ENCODE measurements around the gene TNFAIP8. TPM values are rescaled to one million over a fixed set of nuclear protein-coding genes. Genes with fewer than 3 reads are reported as not detected.

TNFAIP8 gene
- polyA plus RNA-seq, 1 of the 3 experiments (the other 2 are of a cell fraction), result 31.3 TPM

DNA sequence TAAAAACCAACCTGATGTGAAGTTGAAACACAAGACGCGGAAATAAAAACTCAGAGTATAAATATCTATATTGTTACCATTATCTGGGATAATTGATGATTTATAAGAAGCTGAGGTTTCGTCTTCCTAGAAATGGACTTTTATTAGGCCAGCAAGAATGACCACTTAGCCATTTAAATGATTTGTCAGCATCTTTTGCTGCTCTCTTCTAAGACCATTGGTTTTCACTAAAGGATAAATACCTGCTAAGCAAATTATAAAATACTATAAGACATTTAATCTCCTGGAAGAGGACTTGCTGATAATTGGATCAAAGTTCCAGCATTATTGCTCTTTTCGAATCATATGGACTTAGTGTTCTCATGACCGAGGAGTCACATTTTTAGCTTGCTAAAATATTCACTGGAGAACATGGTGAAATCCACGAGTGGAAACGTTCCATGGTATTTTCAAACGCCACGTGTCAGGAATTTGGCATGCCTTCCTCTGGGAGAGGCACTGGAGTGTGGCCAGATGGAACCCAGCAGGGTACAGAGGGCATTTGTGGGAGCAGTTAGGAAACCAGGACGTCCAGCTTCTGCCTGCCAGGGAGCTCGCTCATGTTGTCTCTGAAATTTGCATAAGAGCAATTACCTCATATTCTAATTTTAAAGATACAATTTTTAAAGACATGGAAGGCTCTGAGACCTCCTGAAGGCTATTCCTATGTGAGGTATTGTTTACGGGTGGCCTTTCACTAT, 43.1 kb downstream of the TNFAIP8 start:
- H2AFZ ChIP-seq (ENCODE audit: low read depth), result no peak overlapping the region
- H3K4me3 ChIP-seq (ENCODE audit: low read depth in 2 of 2, low read length in 1 of 2), result no peak overlapping the region
- ChIA-PET POLR2A (no interaction called here), CTCF (interaction anchor here (1.2 to 1.3 kb wide), 2 partner anchors 13 kb away, joined by 3 to 7 read pairs; no protein-coding TSS in a partner anchor)
- H3F3A ChIP-seq (replicated peaks; ENCODE audit: insufficient read depth), result peaks cover 39% of the 10 kb centered on the region
- no peak overlapping the region for H3K4me2 ChIP-seq
- H3K79me2 ChIP-seq (ENCODE audit: insufficient read depth), result peaks cover 18% of the 10 kb centered on the region; the same call in 1 of the 2 replicates
- no peaks in the 10 kb centered on the region for H4K20me1 ChIP-seq (ENCODE audit: insufficient read depth)
- 85% methylated on average over 12 of the region's 12 CpGs for WGBS (ENCODE audit: low lambda C conversion rate)
- TF ChIP-seq CHD2 (IDR thresholded peaks at IDR 0.05; ENCODE audit: low read length, partially characterized antibody) (no peak), NFIC (IDR thresholded peaks at IDR 0.05; ENCODE audit: borderline replicate concordance) (0 out of 2 replicates have a peak, but pooled peaks have one; percentile 18)
- TF ChIP-seq, protein P1, sequence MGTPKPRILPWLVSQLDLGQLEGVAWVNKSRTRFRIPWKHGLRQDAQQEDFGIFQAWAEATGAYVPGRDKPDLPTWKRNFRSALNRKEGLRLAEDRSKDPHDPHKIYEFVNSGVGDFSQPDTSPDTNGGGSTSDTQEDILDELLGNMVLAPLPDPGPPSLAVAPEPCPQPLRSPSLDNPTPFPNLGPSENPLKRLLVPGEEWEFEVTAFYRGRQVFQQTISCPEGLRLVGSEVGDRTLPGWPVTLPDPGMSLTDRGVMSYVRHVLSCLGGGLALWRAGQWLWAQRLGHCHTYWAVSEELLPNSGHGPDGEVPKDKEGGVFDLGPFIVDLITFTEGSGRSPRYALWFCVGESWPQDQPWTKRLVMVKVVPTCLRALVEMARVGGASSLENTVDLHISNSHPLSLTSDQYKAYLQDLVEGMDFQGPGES (IDR thresholded peaks at IDR 0.05; ENCODE audit: low read depth, low read length), result no peak
- H3K27me3 ChIP-seq (ENCODE audit: insufficient read depth), result no peaks in the 10 kb centered on the region
- no peaks in the 10 kb centered on the region for H3K9me3 ChIP-seq
- peak overlapping the region in 1 of 2 experiments; percentile 89; a peak in 1 of 4 replicates for H3K27ac ChIP-seq (ENCODE audit: low read depth in 2 of 2, low read length in 1 of 2)
- H3K4me1 ChIP-seq (ENCODE audit: control insufficient read depth in 1 of 2, insufficient read depth in 2 of 2, low read depth in 1 of 2, low read length in 1 of 2), result peaks cover 6 to 40% of the 10 kb centered on the region in 2 experiments
- no peaks in the 10 kb centered on the region for H3K9me2 ChIP-seq
- no peak overlapping the region for H3K9ac ChIP-seq
- DNase-seq, result no peak
- no peaks in the 10 kb centered on the region for H3K36me3 ChIP-seq (replicated peaks in 1 of 2; ENCODE audit: control insufficient read depth in 1 of 2, insufficient read depth in 2 of 2, low read length in 1 of 2)

DNA sequence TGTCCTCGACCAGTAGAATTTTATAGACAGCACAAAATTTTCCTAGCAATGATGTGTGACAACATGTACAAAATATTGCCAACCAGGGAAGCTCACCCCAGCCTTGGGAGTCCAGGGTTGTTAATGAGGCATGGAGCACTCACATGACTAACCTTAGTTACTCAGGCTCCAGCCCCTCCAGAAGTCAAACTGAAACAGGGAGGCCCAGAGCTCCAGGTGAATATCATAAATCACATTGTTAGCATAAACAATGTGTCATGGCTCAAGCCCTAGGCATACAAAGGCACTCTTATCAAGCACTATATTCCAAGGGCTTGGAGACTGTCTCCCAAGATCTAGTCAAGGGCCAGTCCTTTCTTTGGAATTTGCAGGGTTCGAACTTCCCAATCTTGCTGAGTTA, 44.4 kb downstream of the TNFAIP8 start:
- H3K9me2 ChIP-seq, result no peaks in the 10 kb centered on the region
- H3K9ac ChIP-seq, result no peak overlapping the region
- no peaks in the 10 kb centered on the region for H3K36me3 ChIP-seq (replicated peaks in 1 of 2; ENCODE audit: control insufficient read depth in 1 of 2, insufficient read depth in 2 of 2, low read length in 1 of 2)
- H3K4me3 ChIP-seq (ENCODE audit: low read depth in 2 of 2, low read length in 1 of 2), result no peak overlapping the region
- ChIA-PET POLR2A (no interaction called here), CTCF (interaction anchor here (1.3 to 3.0 kb wide), 3 partner anchors 11 to 412 kb away, joined by 7 to 21 read pairs (median 7); partner anchors contain the start of gene DTWD2)
- H3K4me2 ChIP-seq, result no peak overlapping the region
- H2AFZ ChIP-seq (ENCODE audit: low read depth), result no peak overlapping the region
- TF ChIP-seq FOXJ3 (CRISPR knock-in tag; IDR thresholded peaks at IDR 0.05), result no peak
- TF ChIP-seq, protein P2, sequence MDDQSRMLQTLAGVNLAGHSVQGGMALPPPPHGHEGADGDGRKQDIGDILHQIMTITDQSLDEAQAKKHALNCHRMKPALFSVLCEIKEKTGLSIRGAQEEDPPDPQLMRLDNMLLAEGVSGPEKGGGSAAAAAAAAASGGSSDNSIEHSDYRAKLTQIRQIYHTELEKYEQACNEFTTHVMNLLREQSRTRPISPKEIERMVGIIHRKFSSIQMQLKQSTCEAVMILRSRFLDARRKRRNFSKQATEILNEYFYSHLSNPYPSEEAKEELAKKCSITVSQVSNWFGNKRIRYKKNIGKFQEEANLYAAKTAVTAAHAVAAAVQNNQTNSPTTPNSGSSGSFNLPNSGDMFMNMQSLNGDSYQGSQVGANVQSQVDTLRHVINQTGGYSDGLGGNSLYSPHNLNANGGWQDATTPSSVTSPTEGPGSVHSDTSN (IDR thresholded peaks at IDR 0.05), result peak; percentile 18; the same call in 1 of the 2 replicates
- H3K9me3 ChIP-seq, result no peaks in the 10 kb centered on the region
- peaks cover 25% of the 10 kb centered on the region for H3F3A ChIP-seq (replicated peaks; ENCODE audit: insufficient read depth)
- no peaks in the 10 kb centered on the region for H4K20me1 ChIP-seq (ENCODE audit: insufficient read depth)
- H3K79me2 ChIP-seq (ENCODE audit: insufficient read depth), result peaks cover 11% of the 10 kb centered on the region; the same call in 1 of the 2 replicates
- 82% methylated on average over 2 of the region's 2 CpGs for WGBS (ENCODE audit: low lambda C conversion rate)
- H3K4me1 ChIP-seq (ENCODE audit: control insufficient read depth in 1 of 2, insufficient read depth in 2 of 2, low read depth in 1 of 2, low read length in 1 of 2), result peaks cover 4 to 32% of the 10 kb centered on the region in 2 experiments; a peak in 3 of 4 replicates
- no peak overlapping the region for H3K27ac ChIP-seq (ENCODE audit: low read depth in 2 of 2, low read length in 1 of 2)
- no peak for DNase-seq
- no peaks in the 10 kb centered on the region for H3K27me3 ChIP-seq (ENCODE audit: insufficient read depth)

DNA sequence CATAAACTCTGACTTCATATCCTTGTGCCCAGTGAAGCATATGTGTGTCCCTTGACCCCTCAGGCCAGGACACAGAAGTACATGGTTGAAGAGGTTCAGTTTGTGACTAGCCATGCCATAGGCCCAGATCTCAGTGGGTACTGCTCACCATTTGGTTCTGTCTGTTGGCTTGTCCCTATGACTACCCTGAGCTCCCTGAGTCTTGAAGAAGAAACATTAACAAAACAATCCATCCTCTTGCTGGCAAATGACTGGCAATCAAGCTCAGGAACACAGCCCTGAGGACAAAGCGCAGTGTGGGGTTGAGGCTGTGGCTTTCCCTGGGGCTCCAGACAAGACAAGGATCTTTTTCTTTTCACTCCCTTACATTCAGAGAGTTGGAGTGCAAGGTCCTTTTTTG, 46.3 kb downstream of the TNFAIP8 start:
- DNase-seq, result no peak
- Histone ChIP-seq H3K79me2 (ENCODE audit: insufficient read depth) (no peaks in the 10 kb centered on the region), H3K9ac (no peak overlapping the region), H2AFZ (ENCODE audit: low read depth) (no peak overlapping the region), H3K4me3 (ENCODE audit: low read depth in 2 of 2, low read length in 1 of 2) (no peak overlapping the region), H3K4me2 (no peak overlapping the region), H3K4me1 (ENCODE audit: control insufficient read depth in 1 of 2, insufficient read depth in 2 of 2, low read depth in 1 of 2, low read length in 1 of 2) (peaks cover 0 to 18% of the 10 kb centered on the region in 2 experiments; a peak in 1 of 4 replicates), H3K27me3 (ENCODE audit: insufficient read depth) (no peaks in the 10 kb centered on the region), H4K20me1 (ENCODE audit: insufficient read depth) (no peaks in the 10 kb centered on the region), H3K9me3 (no peaks in the 10 kb centered on the region), H3K9me2 (no peaks in the 10 kb centered on the region), H3F3A (replicated peaks; ENCODE audit: insufficient read depth) (peaks cover 18% of the 10 kb centered on the region), H3K27ac (ENCODE audit: low read depth in 2 of 2, low read length in 1 of 2) (no peak overlapping the region), H3K36me3 (replicated peaks in 1 of 2; ENCODE audit: control insufficient read depth in 1 of 2, insufficient read depth in 2 of 2, low read length in 1 of 2) (no peaks in the 10 kb centered on the region)
- ChIA-PET CTCF (interaction anchor here (1.1 to 3.0 kb wide), 4 partner anchors 10 to 414 kb away, joined by 3 to 21 read pairs (median 6); partner anchors contain the start of gene DTWD2), POLR2A (no interaction called here)
- WGBS (ENCODE audit: low lambda C conversion rate), result 100% methylated on average over 1 of the region's 1 CpG
- TF ChIP-seq TAF1 (IDR thresholded peaks at IDR 0.05; ENCODE audit: borderline replicate concordance, low read depth, low read length) (no peak), YY1 (IDR thresholded peaks at IDR 0.05; ENCODE audit: low read depth) (no peak), FOXJ3 (CRISPR knock-in tag; IDR thresholded peaks at IDR 0.05) (no peak), RAD21 (IDR thresholded peaks at IDR 0.05; ENCODE audit: low read length) (no peak), NRF1 (IDR thresholded peaks at IDR 0.05; ENCODE audit: low read depth, low read length) (no peak), SMC3 (IDR thresholded peaks at IDR 0.05; ENCODE audit: low read depth, low read length) (no peak), RFX5 (IDR thresholded peaks at IDR 0.05; ENCODE audit: low read length) (no peak)
- TF ChIP-seq, protein P3, sequence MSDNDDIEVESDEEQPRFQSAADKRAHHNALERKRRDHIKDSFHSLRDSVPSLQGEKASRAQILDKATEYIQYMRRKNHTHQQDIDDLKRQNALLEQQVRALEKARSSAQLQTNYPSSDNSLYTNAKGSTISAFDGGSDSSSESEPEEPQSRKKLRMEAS (IDR thresholded peaks at IDR 0.05; ENCODE audit: low read depth), result no peak
- TF ChIP-seq, protein P4, sequence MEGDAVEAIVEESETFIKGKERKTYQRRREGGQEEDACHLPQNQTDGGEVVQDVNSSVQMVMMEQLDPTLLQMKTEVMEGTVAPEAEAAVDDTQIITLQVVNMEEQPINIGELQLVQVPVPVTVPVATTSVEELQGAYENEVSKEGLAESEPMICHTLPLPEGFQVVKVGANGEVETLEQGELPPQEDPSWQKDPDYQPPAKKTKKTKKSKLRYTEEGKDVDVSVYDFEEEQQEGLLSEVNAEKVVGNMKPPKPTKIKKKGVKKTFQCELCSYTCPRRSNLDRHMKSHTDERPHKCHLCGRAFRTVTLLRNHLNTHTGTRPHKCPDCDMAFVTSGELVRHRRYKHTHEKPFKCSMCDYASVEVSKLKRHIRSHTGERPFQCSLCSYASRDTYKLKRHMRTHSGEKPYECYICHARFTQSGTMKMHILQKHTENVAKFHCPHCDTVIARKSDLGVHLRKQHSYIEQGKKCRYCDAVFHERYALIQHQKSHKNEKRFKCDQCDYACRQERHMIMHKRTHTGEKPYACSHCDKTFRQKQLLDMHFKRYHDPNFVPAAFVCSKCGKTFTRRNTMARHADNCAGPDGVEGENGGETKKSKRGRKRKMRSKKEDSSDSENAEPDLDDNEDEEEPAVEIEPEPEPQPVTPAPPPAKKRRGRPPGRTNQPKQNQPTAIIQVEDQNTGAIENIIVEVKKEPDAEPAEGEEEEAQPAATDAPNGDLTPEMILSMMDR (IDR thresholded peaks at IDR 0.05), result no peak
- TF ChIP-seq, protein P5, sequence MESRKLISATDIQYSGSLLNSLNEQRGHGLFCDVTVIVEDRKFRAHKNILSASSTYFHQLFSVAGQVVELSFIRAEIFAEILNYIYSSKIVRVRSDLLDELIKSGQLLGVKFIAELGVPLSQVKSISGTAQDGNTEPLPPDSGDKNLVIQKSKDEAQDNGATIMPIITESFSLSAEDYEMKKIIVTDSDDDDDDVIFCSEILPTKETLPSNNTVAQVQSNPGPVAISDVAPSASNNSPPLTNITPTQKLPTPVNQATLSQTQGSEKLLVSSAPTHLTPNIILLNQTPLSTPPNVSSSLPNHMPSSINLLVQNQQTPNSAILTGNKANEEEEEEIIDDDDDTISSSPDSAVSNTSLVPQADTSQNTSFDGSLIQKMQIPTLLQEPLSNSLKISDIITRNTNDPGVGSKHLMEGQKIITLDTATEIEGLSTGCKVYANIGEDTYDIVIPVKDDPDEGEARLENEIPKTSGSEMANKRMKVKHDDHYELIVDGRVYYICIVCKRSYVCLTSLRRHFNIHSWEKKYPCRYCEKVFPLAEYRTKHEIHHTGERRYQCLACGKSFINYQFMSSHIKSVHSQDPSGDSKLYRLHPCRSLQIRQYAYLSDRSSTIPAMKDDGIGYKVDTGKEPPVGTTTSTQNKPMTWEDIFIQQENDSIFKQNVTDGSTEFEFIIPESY (IDR thresholded peaks at IDR 0.05; ENCODE audit: borderline replicate concordance, low read depth), result no peak

Measured in SK-N-SH (cell line).